NT2/D1 (cell line): Measurements from ENCODE around the gene SCLY.

Experiments
- SUZ12 ChIP-seq: IDR thresholded peaks from 2 replicates; pipeline ENCODE4 v1.6.1; 2011; ENCODE audit not compliant: insufficient read length, insufficient read depth; ENCODE audit errors: extremely low read depth
- YY1 ChIP-seq: IDR thresholded peaks from 2 replicates; pipeline ENCODE4 v1.6.1; 2011; ENCODE audit not compliant: insufficient read length, insufficient read depth
- ZNF274 ChIP-seq: IDR thresholded peaks from 2 replicates; pipeline ENCODE4 v1.6.1; 2011; ENCODE audit warnings: mild to moderate bottlenecking, low read depth, low read length

GRCh38 chr2:238038203-238038602, 22.6 kb upstream of the SCLY start:
- TF ChIP-seq ZNF274 = no peak
- TF ChIP-seq YY1 = no peak
- no peak for TF ChIP-seq SUZ12
